ENCODE measurements around the gene CTTN.
"Not testable (repeated sequence)": the region's sequence is repeated elsewhere in the genome, so short reads cannot be mapped to it uniquely, and the experiment has no call there.

Gene CTTN

GRCh38 chr11:70394211-70394950 is 3.9 kb upstream of the CTTN start:
- Mint-ChIP-seq H3K4me1 (ENCODE audit: low read depth) (peaks cover 15% of the 10 kb centered on the region), H3K27ac (no peak overlapping the region), H3K36me3 (ENCODE audit: low read depth) (peaks cover 31% of the 10 kb centered on the region), H3K27me3 (peaks cover 43% of the 10 kb centered on the region), H3K4me3 (no peak overlapping the region), H3K9me3 (no peaks in the 10 kb centered on the region)

GRCh38 chr11:70397336-70397982 is 870 bp upstream of the CTTN start:
- Mint-ChIP-seq H3K4me3 (peak overlapping the region; percentile 89), H3K27me3 (peaks cover 36% of the 10 kb centered on the region), H3K27ac (peak overlapping the region; percentile 92), H3K36me3 (ENCODE audit: low read depth) (peaks cover 24% of the 10 kb centered on the region), H3K9me3 (no peaks in the 10 kb centered on the region), H3K4me1 (ENCODE audit: low read depth) (peaks cover 35% of the 10 kb centered on the region)

GRCh38 chr11:70398834-70399680 is 728 bp downstream of the CTTN start:
- H3K4me1 Mint-ChIP-seq (ENCODE audit: low read depth) = peaks cover 46% of the 10 kb centered on the region
- H3K9me3 Mint-ChIP-seq = no peaks in the 10 kb centered on the region
- H3K4me3 Mint-ChIP-seq = peak overlapping the region; percentile 73
- H3K27me3 Mint-ChIP-seq = peaks cover 24% of the 10 kb centered on the region
- H3K27ac Mint-ChIP-seq = peak overlapping the region; percentile 76
- peaks cover 17% of the 10 kb centered on the region for H3K36me3 Mint-ChIP-seq (ENCODE audit: low read depth)

GRCh38 chr11:70399681-70400112 is 1.4 kb downstream of the CTTN start:
- H3K4me1 Mint-ChIP-seq (ENCODE audit: low read depth) = peaks cover 46% of the 10 kb centered on the region
- H3K4me3 Mint-ChIP-seq = peak overlapping the region; percentile 73
- peaks cover 22% of the 10 kb centered on the region for H3K27me3 Mint-ChIP-seq
- H3K27ac Mint-ChIP-seq = peak overlapping the region; percentile 76
- no peaks in the 10 kb centered on the region for H3K9me3 Mint-ChIP-seq
- peaks cover 15% of the 10 kb centered on the region for H3K36me3 Mint-ChIP-seq (ENCODE audit: low read depth)

GRCh38 chr11:70400643-70401042 is 2.3 kb downstream of the CTTN start:
- Mint-ChIP-seq H3K27me3 (peaks cover 20% of the 10 kb centered on the region), H3K27ac (peak overlapping the region; percentile 58), H3K36me3 (ENCODE audit: low read depth) (peaks cover 11% of the 10 kb centered on the region), H3K4me3 (no peak overlapping the region), H3K4me1 (ENCODE audit: low read depth) (peaks cover 46% of the 10 kb centered on the region), H3K9me3 (no peaks in the 10 kb centered on the region)

- Mint-ChIP-seq H3K27me3 (peaks cover 20% of the 10 kb centered on the region), H3K9me3 (no peaks in the 10 kb centered on the region), H3K27ac (peak overlapping the region; percentile 21), H3K4me3 (peak overlapping the region; percentile 30), H3K4me1 (ENCODE audit: low read depth) (peaks cover 44% of the 10 kb centered on the region), H3K36me3 (ENCODE audit: low read depth) (peaks cover 11% of the 10 kb centered on the region)
Measured at GRCh38 chr11:70402016-70402415, 3.7 kb downstream of the CTTN start.

- Mint-ChIP-seq H3K36me3 (ENCODE audit: low read depth) (peaks cover 10% of the 10 kb centered on the region), H3K27ac (peak overlapping the region; percentile 21), H3K9me3 (no peaks in the 10 kb centered on the region), H3K27me3 (peaks cover 19% of the 10 kb centered on the region), H3K4me3 (peak overlapping the region; percentile 30), H3K4me1 (ENCODE audit: low read depth) (peaks cover 37% of the 10 kb centered on the region)
Measured at GRCh38 chr11:70402685-70403084, 4.4 kb downstream of the CTTN start.

- H3K4me3 Mint-ChIP-seq = no peak overlapping the region
- H3K4me1 Mint-ChIP-seq (ENCODE audit: low read depth) = peaks cover 33% of the 10 kb centered on the region
- H3K36me3 Mint-ChIP-seq (ENCODE audit: low read depth) = peaks cover 14% of the 10 kb centered on the region
- H3K27me3 Mint-ChIP-seq = peaks cover 19% of the 10 kb centered on the region
- H3K27ac Mint-ChIP-seq = no peak overlapping the region
- H3K9me3 Mint-ChIP-seq = no peaks in the 10 kb centered on the region
Measured at GRCh38 chr11:70404244-70404643, 5.9 kb downstream of the CTTN start.

- H3K36me3 Mint-ChIP-seq (ENCODE audit: low read depth) = peaks cover 24% of the 10 kb centered on the region
Measured at GRCh38 chr11:70405679-70406395, 7.5 kb downstream of the CTTN start.

GRCh38 chr11:70407121-70407520 is 8.8 kb downstream of the CTTN start:
- H3K27me3 Mint-ChIP-seq = peaks cover 22% of the 10 kb centered on the region
- no peaks in the 10 kb centered on the region for H3K9me3 Mint-ChIP-seq
- H3K4me1 Mint-ChIP-seq (ENCODE audit: low read depth) = peaks cover 14% of the 10 kb centered on the region
- H3K36me3 Mint-ChIP-seq (ENCODE audit: low read depth) = peaks cover 36% of the 10 kb centered on the region
- no peak overlapping the region for H3K27ac Mint-ChIP-seq
- no peak overlapping the region for H3K4me3 Mint-ChIP-seq

More at GRCh38 chr11:70405679-70406395, 7.5 kb downstream of the CTTN start:
- peaks cover 17% of the 10 kb centered on the region for H3K27me3 Mint-ChIP-seq
- H3K4me3 Mint-ChIP-seq = no peak overlapping the region
- H3K4me1 Mint-ChIP-seq (ENCODE audit: low read depth) = peaks cover 18% of the 10 kb centered on the region
- no peak overlapping the region for H3K27ac Mint-ChIP-seq
- H3K9me3 Mint-ChIP-seq = no peaks in the 10 kb centered on the region

GRCh38 chr11:70407814-70408213 is 9.5 kb downstream of the CTTN start:
- peaks cover 7% of the 10 kb centered on the region for H3K4me1 Mint-ChIP-seq (ENCODE audit: low read depth)
- no peak overlapping the region for H3K27ac Mint-ChIP-seq
- no peaks in the 10 kb centered on the region for H3K9me3 Mint-ChIP-seq
- peaks cover 43% of the 10 kb centered on the region for H3K36me3 Mint-ChIP-seq (ENCODE audit: low read depth)
- peaks cover 24% of the 10 kb centered on the region for H3K27me3 Mint-ChIP-seq
- H3K4me3 Mint-ChIP-seq = no peak overlapping the region

- Mint-ChIP-seq H3K27me3 (peaks cover 24% of the 10 kb centered on the region), H3K36me3 (ENCODE audit: low read depth) (peaks cover 48% of the 10 kb centered on the region)
- H3K4me3 Mint-ChIP-seq = not testable (repeated sequence)
Measured at GRCh38 chr11:70408326-70408725, 10.0 kb downstream of the CTTN start.

GRCh38 chr11:70409437-70409836 is 11.1 kb downstream of the CTTN start:
- H3K36me3 Mint-ChIP-seq (ENCODE audit: low read depth) = peaks cover 48% of the 10 kb centered on the region
- no peak overlapping the region for H3K4me3 Mint-ChIP-seq
- no peaks in the 10 kb centered on the region for H3K9me3 Mint-ChIP-seq
- H3K27me3 Mint-ChIP-seq = peaks cover 26% of the 10 kb centered on the region
- H3K4me1 Mint-ChIP-seq (ENCODE audit: low read depth) = no peaks in the 10 kb centered on the region
- no peak overlapping the region for H3K27ac Mint-ChIP-seq

More at GRCh38 chr11:70408326-70408725, 10.0 kb downstream of the CTTN start:
- H3K27ac Mint-ChIP-seq; H3K9me3 Mint-ChIP-seq; H3K4me1 Mint-ChIP-seq (ENCODE audit: low read depth): not testable (repeated sequence)

- Mint-ChIP-seq H3K4me1 (ENCODE audit: low read depth) (no peaks in the 10 kb centered on the region), H3K27ac (no peak overlapping the region), H3K4me3 (no peak overlapping the region), H3K27me3 (peaks cover 28% of the 10 kb centered on the region), H3K9me3 (no peaks in the 10 kb centered on the region), H3K36me3 (ENCODE audit: low read depth) (peaks cover 49% of the 10 kb centered on the region)
Measured at GRCh38 chr11:70409871-70410270, 11.5 kb downstream of the CTTN start.
